ENCODE data around the gene SF3B3.
A peak's percentile ranks its signal among the peaks of the same experiment; 100 is the strongest.

SF3B3 gene

DNA sequence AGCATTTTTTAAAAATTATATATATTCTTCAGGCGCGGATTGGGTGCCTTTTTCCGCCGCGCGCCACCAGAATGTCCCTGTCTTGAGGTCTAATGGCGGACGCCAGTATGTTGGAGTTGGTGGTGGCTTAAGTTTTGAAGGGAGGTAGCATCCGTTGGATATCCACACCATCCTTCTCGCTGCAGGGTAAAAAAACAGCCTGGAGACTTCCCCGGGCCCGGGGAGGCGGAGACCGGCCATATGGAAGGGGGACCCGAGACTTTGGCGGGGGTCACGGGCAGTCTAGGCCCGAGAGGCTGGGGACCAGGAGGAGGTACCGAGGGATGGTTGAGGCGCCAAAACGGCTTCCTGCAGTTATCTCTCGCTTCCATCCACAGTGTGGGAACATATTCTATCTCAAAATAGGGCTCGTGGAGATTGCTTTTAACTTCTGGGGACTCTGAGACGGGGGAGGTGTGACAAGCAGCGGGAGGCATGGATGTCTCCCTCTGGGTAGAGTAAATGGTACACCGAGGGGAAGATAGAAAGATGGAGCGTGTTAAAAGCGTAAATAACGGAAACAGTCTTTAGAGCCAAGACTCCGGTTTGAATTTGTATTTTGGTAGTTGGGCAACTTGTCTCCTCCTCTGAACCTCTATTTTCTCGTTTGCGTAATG, at the start of gene SF3B3:
Gene SF3B3, plus strand, starts transcription at position 74 of the 656 bp plus-strand sequence. CDS start 2,841 bp downstream, outside the sequence.
- peak; percentile 67 for DNase-seq

DNA sequence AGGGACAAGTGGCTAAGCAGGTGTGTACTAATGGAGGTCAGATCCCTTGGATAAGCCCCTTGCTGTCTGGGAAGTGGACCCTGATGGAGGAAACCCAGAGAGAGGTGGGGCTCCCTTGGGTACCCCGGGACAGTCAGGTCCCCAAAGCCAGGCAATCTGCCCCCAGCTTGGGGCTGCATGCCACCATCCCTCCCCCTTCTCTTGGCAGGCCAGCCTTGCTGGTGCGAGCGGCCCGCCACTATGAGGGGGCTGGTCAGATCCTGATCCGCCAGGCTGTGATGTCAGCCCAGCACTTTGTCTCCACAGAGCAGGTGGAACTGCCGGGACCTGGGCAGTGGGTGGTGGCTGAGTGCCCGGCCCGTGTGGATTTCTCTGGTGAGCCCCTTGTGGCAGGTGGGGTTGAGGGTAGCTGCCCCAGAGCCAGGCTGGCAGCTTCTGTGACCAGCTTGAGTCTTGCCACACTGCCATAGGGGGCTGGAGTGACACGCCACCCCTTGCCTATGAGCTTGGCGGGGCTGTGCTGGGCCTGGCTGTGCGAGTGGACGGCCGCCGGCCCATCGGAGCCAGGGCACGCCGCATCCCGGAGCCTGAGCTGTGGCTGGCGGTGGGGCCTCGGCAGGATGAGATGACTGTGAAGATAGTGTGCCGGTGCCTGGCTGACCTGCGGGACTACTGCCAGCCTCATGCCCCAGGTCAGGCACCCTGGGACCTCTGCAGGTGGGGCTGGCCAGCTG, 49.1 kb upstream of the SF3B3 start:
- no peak for DNase-seq

DNA sequence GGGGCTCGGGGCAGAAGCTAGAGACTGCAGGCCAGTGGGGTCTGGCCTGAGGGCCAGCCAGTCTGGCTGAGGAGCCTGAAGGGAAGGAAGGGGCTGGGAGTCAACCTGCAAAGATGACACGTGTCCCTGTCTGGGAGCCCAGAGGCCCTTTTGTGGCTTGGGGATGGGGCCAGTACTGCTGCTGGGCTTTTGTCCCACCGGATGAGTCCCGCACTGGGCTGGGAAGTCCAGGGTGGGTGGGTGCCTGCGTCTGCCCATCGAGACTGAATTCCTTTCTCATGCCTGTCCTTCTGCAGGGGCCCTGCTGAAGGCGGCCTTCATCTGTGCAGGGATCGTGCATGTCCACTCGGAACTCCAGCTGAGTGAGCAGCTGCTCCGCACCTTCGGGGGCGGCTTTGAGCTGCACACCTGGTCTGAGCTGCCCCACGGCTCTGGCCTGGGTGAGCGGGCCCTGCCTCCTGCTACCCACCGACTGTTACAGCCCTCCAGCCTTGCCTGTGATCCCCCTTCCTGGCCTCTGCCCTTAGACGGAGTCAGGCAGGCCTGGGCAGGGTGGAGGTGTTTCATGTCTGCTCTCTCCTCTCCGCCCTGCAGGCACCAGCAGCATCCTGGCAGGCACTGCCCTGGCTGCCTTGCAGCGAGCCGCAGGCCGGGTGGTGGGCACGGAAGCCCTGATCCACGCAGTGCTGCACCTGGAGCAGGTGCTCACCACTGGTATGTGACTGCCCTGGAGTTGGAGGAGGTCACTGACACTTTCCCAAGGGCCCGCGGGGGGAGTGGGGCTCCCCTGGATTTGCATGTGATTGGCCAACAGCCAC, 48.4 kb upstream of the SF3B3 start:
- DNase-seq, result no peak

DNA sequence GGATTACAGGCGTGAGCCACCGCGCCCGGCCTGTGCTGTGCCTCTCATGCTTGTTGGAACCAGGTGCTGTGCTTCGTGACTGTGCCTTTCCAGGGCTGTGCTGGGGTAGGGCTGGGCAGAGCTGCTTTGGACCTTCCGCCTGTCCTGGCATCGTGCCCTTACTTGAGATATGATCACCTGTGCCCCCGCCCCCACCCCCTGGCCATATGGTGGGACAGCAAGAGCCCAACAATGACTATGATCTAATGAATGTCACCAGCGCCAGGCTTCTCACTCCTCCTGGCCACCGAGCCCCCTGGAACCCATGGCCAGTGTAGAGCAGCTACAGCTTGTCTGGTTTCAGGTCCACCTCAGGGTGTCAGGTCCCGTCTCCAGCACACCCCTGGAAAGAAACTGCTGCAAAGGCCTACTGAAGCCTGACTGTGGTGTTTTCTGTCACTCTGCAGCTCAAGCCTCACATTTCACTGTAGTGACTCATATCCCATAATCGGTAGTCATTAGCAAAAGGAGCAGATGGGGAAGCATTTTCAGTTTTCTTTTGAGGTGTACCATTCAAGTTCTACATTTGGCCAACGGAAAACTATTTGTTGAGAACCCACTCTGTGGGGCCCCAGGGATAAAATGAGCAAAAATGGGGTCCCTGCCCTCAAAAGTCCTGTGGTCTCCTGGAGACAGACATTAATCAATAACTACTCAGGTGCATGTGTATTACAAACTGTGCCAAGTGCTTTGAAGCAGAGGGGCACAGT, 47.2 kb upstream of the SF3B3 start:
- peak; percentile 68 for DNase-seq

DNA sequence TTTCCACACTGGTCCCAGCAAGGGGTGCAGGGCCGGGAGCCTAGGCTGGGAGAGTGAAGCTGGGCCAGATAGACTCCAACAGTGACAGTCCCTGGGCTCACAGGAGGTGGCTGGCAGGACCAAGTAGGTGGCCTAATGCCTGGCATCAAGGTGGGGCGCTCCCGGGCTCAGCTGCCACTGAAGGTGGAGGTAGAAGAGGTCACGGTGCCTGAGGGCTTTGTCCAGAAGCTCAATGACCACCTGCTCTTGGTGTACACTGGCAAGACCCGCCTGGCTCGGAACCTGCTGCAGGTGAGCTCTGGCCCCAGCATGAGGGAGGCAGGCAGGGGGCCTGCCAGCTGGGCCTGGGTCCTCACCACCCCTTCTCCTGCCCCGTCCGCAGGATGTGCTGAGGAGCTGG, 45.4 kb upstream of the SF3B3 start:
- DNase-seq, result no peak

DNA sequence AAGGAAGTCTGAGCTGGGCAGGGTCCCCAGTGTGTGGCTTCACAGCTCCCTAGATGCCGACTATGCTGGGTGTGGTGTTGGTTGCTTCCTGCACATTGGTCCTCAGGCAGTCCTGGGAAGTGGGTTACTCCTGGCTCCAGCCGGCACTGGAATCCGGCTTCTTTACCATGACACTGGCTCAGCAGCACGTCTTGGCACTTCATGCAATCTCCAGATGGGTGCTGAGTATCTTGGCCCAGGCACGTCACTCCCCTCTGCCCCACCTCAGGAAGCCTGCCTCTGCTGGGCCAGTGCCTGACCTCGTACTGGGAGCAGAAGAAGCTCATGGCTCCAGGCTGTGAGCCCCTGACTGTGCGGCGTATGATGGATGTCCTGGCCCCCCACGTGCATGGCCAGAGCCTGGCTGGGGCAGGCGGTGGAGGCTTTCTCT, 44.7 kb upstream of the SF3B3 start:
- no peak for DNase-seq

DNA sequence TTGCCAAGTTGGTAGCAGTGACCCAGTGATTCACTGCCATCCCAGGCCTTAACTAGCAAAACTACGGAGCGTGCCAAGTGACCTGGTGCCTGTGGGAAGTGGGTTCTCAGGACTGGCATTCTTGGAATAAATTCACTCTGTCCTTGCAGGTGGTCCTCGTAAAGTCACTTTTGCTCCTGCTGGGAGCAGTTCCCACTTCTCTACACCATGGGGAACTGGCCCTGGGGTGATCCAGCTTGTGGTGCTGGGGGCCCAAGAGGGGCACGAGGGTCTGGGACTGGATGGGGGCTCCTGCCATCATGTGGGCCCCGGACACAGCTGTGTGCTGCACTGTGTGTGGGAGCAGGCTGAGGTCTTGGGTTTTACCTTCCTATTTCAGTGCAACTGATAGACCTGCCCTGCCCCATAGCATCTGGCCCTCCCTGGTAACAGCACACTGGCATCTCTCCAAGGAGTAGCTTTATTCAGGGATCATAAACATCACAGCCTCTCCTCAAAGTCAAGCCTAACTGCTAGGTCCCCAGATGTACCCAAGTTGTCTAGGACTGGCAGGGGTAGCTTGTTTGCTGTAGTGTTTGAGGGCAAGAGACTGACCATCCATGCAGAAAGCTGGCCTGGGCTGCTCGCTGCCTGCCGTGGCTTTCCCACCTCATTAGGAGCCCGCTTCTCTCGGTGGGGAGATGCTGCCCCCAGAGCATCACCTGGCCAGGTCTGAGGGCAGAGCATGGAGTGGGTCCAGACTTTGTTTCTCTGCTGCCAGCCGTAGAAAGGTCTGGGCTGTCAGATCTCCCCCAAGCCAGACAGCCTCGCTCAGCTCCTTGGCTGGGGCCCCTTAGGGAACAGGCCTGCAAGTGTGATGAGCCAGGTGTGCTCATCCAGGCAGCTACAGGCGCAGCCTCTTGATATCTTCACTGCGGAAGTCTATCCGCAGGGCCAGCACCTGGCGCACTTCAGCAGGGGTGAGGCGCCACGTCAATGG, 43.2 kb upstream of the SF3B3 start:
- DNase-seq, result no peak

DNA sequence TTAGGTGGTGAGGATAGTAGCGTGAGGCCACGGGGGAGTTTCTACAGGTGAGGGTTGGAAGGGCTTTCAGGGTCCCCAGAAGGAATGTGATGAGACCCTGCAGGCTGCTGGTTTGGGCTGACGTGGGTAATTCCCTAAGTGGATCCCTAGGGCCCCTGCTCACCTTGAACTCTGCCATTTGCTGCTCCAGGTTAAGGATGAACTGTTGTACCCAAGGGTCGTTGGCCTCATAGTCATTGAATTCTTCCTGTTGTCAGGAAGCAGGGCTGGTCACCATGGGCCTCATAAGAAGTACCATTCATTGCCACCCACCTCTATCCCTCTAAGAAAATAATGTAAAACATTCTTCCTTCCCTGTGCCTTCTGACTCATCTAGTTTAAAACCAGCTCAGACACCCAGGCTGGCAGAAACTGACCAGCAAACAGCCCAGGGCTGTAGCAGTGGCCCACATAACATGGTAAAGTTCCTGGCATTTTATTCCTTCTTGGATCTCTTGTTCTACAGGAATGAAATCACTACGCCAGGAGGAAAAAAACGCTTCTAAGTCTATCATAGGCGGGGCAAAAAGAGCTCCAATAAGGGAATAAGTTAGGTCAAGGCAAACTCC, 41.6 kb upstream of the SF3B3 start:
- DNase-seq, result no peak

DNA sequence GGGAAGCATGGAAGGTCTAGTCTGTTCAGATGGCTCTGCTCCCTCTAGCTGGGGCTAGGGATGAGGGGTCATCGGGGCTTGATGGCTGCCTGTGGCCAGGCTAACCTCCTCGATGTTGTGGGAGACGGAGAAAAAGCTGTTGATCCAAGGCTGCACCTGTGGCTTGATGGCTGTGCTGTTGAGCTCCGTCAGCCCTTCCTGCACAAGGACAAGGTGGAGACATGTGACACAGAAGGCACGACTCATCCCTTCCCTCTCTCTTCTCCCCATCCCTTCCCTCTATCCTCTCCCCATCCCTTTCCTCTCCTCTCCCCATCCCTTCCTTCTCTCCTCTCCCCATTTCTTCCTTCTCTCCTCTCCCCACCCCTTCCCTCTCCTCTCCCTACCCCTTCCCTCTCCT, 41.0 kb upstream of the SF3B3 start:
- DNase-seq, result no peak

DNA sequence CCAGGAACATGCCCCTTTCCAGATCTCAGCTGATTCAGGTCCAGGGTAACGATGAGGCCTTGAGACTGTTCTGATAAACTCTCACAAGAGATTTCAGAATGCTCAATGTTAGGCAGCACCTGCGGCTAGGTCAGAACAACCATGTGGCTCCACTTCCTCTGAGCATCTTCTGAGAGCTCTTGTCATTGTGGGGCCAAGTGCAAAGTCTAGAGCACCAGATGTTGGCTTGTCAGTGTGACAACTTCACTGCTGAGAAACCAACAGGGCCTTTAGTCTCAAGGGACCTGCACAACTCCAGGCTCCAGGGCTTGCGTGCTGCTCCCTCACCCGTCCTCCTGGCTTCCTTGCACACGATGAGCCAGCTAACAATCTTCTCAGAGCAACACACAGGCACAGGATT, 40.2 kb upstream of the SF3B3 start:
- no peak for DNase-seq

DNA sequence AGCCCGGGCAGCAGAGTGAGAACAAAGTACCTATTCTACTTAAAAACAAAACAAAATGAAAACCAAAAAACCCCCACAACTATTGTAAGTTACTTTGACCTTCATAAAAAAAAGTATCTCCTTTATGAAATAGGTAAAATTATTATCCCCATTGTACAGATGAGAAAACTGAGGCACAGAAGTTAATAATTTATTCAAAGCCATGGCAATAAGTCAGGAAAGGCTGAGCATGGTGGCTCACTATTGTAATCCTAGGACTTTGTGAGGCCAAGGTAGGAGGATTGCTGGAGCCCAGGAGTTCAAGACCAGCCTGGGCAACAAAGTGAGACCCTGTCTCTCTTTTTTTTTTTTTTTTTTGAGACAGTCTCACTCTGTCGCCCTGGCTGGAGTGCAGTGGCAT, 38.7 kb upstream of the SF3B3 start:
- DNase-seq, result no peak

DNA sequence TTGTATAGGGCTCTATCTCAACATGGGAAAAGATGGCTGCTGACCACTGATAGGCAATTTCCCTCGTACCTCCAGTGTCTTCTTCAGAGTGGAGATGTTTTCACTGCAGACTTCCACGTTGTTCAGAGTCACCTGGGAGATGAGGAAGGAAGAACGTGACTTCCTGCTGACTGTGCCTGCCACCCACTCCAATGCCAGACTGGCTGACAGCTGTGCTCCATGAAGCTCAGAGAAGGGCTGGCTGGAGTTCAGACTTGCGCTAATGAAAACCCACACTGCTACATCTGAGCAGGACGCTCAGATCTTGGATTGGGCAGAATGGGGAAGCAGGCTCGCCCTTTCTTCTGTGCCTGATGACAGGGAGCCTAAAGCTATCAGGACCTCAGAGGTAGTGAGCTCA, 33.4 kb upstream of the SF3B3 start:
- DNase-seq, result no peak

DNA sequence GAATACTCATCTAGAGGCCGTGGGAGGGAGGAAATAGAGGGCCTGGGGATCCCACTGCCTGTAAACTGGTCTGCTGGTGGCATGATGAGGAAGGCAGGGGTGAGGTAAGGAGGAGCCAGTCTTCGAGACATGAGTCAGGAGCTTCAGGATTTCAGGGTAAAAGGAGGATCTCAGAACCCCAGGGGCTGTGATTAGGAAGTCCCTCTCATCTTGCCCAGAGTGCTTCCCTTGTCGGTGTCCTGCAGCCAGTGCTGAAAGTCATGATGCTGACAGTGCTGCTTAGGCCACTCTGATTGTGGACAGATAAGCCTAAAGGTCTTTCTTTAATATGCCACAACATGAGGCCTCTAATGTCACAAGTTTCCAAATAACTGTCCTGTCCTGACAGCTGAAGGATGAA, 29.8 kb upstream of the SF3B3 start:
- no peak for DNase-seq

DNA sequence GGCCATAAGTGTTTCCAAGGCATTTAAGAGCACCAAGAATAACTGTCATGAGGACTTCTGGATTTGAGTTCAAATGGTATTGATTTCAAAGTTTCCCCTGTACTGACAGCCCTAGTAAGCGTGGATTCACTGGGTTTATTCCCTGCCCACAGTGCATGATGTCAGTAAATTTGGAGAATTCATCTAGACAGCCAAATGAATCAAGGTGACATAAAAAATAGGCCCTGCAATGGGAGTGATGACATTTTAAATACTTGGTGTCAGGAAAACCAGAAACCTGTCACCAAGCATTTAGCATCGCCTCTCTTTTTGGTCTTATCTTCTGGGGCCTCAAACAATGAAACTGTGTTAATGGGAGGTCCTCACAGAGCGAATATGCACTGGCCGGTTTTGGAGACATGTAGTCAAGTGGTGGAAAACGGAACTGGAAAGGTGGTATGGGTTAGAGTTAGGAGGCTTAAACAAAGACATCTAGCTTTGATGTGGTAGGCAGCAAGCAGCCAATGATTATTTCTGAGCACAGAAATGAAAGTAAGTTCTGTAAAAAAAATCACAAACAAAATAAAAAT, 29.3 kb upstream of the SF3B3 start:
- DNase-seq, result no peak

DNA sequence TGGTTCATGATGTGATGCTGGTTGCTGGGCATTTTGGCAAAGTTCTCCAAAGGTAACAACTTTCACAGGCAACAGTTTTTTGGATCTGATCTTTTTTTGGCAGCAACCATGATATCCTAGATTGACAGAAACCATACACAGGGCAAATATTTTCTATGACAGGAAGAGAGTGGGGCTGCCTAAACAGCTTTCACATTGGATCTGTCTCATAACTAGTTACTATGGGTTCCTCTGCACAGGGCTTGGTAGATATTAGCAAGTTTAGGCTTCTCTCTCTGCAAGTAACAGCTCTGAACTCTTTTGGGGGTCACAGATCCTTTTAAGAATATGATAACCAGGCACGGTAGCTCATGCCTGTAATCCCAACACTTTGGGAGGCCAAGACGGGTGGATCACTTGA, 28.8 kb upstream of the SF3B3 start:
- DNase-seq, result no peak

DNA sequence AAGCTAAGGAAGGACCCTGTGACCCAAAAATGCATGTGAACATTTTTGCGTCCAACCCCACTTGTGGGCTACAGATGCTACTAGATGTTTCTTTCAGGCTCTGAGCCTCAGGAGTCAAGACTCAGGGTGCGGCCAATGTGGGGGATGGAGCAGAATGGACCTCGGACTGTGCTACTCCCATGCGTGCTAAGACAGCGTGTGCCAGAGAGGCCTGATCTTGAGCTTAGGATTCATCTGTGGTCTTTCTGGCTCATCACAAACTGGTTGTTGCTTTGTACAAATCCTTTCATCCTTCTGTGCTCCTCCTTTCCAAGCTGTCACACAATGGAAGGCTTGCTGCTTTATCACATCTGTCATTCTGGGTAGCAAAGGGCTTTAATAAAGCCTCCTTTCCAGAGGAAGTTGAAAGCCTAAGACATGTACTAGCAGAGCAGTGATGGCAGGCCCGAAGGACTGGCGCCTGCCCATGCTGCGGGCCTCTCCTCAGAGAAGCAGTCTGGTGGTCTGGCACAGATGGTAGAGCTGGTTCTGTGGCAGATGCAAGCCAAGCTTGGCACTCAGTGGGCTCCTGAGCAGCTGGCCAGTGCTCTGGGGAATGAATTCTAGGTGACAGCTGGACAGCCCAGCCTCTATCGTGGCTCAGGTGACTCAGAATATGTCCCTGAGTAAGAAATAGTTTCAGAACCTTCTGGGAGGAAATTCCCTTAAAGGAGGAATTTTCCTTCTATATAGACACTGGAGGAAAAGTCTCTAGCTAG, 28.0 kb upstream of the SF3B3 start:
- no peak for DNase-seq

DNA sequence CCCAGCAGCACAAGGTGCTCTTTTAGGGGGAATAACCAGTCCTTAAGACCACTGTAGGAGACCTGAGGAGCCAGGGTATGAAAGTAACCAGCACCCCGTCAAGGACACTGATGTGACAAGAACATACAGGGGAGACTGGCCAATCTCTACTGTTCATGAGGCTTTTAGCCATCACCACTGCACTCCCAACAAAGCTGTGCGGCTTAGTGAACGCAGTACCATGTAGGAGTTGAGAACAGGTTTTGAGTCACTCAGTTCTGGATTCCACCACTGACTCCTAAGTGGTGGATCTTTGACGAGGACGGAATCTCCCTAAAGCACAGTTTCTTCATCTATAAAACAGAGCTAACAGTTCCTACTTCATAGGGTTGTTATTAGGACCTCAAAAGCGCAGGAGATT, 27.1 kb upstream of the SF3B3 start:
- peak; percentile 25 for DNase-seq

DNA sequence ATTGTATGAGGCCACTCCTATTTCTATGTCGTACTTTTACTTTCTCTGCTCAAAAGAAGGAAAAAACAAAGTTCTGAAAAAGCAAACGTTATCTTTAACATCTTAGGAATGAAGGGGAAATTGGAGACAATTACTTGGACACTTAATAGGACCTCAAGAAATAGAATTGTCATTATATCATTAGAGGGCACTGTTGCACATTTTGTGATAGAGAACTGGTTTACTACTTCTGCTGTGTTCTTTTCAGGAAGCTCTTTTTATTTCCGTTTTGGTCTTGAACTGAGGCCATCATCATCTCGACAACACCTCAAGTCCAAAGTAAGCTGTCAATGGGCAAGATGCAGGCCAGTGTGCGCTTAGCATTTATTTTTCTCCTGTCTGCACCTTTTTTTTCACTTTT, 14.9 kb upstream of the SF3B3 start:
- no peak for DNase-seq

DNA sequence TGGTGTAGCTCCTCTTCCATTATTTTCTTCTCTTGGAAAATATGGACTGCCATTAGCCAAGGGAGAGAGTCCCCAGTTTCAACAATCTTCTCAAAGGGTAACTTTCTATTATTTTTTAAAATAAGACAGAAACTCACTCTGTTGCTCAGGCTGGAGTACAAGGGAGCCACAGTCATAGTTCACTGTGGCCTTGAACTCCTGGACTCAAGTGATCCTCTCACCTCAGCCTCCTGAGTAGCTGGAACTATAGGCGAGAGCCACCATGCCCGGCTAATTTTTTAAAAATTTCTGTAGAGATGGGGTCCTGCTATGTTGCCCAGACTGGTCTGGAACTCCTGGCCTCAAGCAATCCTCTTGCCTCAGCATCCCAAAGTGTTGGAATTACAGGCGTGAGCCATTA, 13.4 kb upstream of the SF3B3 start:
- DNase-seq, result no peak

DNA sequence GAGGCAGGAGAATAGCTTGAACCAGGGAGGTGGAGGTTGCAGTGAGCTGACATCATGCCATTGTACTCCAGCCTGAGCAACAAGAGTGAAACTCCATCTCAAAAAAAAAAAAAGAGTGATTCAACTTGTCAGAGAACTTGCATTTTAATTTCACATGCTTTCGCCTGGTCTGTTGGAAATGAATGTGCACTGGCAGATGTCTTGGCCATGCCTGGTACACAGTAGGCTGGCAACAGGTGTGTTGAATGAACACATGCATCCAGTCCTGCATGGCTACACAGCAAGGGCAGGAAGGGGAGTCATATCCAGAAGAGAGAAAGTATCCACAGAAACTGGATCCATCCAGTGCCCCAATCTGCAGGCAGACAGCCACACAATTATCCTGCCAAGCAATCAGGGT, 11.8 kb upstream of the SF3B3 start:
- no peak for DNase-seq

All from stimulated activated CD4-positive, alpha-beta T cell treated with anti-CD3 and anti-CD28 coated beads, Interleukin-1b, Interleukin-23, amount 100 ng/mL, for 48 hours (primary cell).